GM12878 (cell line): ENCODE measurements around the gene ANKRD65. TPM values are rescaled to one million over a fixed set of nuclear protein-coding genes. Genes with fewer than 3 reads are reported as not detected.

Source experiments
- ATAC-seq: fragments of 200-7000 bp; cut with Tn5 transposase; 3 replicates; pipeline ENCODE4 v1.9.1; 2020; ENCODE audit warnings: mild to moderate bottlenecking, moderate library complexity
- BruUV-seq: library from RNA; stranded (reverse); fragments of 400-500 nt; replicated peaks from 2 replicates; lab custom pipeline; 2021; lab: Mats Ljungman, UMichigan
- CTCF ChIA-PET: fragments of 300-600 bp; sonication (Branson Sonifier 250); formaldehyde crosslinking; extraction: SDS; loops from one replicate; lab custom pipeline; 2021; ENCODE audit warnings: inconsistent platforms; lab: Yijun Ruan, JAX
- POLR2A ChIA-PET: fragments of 350-600 bp; formaldehyde crosslinking; extraction: SDS; loops from one replicate; lab custom pipeline; 2021; ENCODE audit warnings: inconsistent platforms; lab: Charles Lee
- RAD21 ChIA-PET: fragments of 300-600 bp; sonication (Branson Sonifier 250); formaldehyde crosslinking; loops from one replicate; lab custom pipeline; 2023; ENCODE audit warnings: antibody characterized with exemption; ENCODE audit not compliant: unreplicated experiment; lab: Charles Lee
- SMC1A ChIA-PET: fragments of 300-600 bp; sonication (Branson Sonifier 250); formaldehyde crosslinking; loops from one replicate; lab custom pipeline; 2023; ENCODE audit not compliant: unreplicated experiment, uncharacterized antibody; lab: Charles Lee
- DNase-seq: peaks from one replicate; pipeline ENCODE4 v3.0.0-alpha.2; 2011; ENCODE audit warnings: low read depth, low spot score
- FAIRE-seq: peaks from 3 replicates; lab custom pipeline; 2011; peaks lifted over from hg19 to GRCh38; lab: Jason Lieb, UNC
- H2AFZ ChIP-seq: 2 replicates; pipeline ENCODE4 v1.6.0; 2011; ENCODE audit warnings: low read depth, low read length, control low read depth; ENCODE audit not compliant: control insufficient read depth
- H3K27ac ChIP-seq: 2 replicates; pipeline ENCODE4 v1.5.1; 2011; ENCODE audit warnings: control low read depth; ENCODE audit not compliant: control insufficient read depth, insufficient read depth
- H3K27me3 ChIP-seq, 2 experiments: replicated peaks in 1 of 2; 2 replicates each; pipeline versions ENCODE4 v1.6.0 to v1.6.1; 2011; ENCODE audit warnings: low read length in 1 of 2; ENCODE audit not compliant: control insufficient read depth in 2 of 2, insufficient read depth in 2 of 2
- H3K36me3 ChIP-seq, 2 experiments: 2 replicates each; pipeline ENCODE4 v1.5.1; 2011; ENCODE audit warnings: low read length in 1 of 2; ENCODE audit not compliant: control insufficient read depth in 2 of 2, insufficient read depth in 2 of 2
- H3K4me1 ChIP-seq: 2 replicates; pipeline ENCODE4 v1.6.1; 2011; ENCODE audit warnings: mild to moderate bottlenecking, low read length, moderate library complexity, mixed read lengths; ENCODE audit not compliant: control insufficient read depth, insufficient read depth
- H3K4me2 ChIP-seq: 2 replicates; pipeline ENCODE4 v1.6.0; 2011; ENCODE audit warnings: control low read depth; ENCODE audit not compliant: control insufficient read depth, insufficient read depth
- H3K4me3 ChIP-seq: fragments of 200-600 bp; sonication (generic); 2 replicates; pipeline ENCODE4 v1.5.1; 2016
- H3K79me2 ChIP-seq: 2 replicates; pipeline ENCODE4 v1.6.0; 2011; ENCODE audit warnings: low read length; ENCODE audit not compliant: control insufficient read depth, insufficient read depth
- H3K9ac ChIP-seq: 2 replicates; pipeline ENCODE4 v1.8.0; 2011; ENCODE audit warnings: low read length, control low read depth, mixed read lengths; ENCODE audit not compliant: control insufficient read depth, insufficient read depth
- H3K9me3 ChIP-seq: replicated peaks from 3 replicates; pipeline ENCODE4 v1.5.1; 2011; ENCODE audit warnings: mild to moderate bottlenecking, low read length; ENCODE audit not compliant: control insufficient read depth, insufficient read depth
- H4K20me1 ChIP-seq: 2 replicates; pipeline ENCODE4 v1.6.0; 2011; ENCODE audit not compliant: control insufficient read depth, insufficient read depth
- ASH2L ChIP-seq: fragments of 300-600, 200-600 bp; sonication (generic); IDR thresholded peaks from 2 replicates; pipeline ENCODE4 v1.6.1; 2017; ENCODE audit warnings: low read depth, mild to moderate bottlenecking, borderline replicate concordance
- GABPA ChIP-seq: IDR thresholded peaks from 2 replicates; pipeline ENCODE4 v1.6.1; 2014; ENCODE audit warnings: antibody characterized with exemption, low read depth, mild to moderate bottlenecking, inconsistent platforms
- MEF2A ChIP-seq: IDR thresholded peaks from 2 replicates; pipeline ENCODE4 v1.6.1; 2011; ENCODE audit warnings: low read depth, mild to moderate bottlenecking, low read length, moderate library complexity; ENCODE audit not compliant: insufficient read depth
- SUZ12 ChIP-seq: fragments of 200-600 bp; sonication (generic); IDR thresholded peaks from one replicate; pipeline ENCODE4 v1.6.1; 2018; ENCODE audit warnings: antibody characterized with exemption, mild to moderate bottlenecking; ENCODE audit not compliant: unreplicated experiment
- WGBS: methylation state at CpG from one replicate; pipeline ENCODE4 v1.1.6; 2016; ENCODE audit warnings: low lambda C conversion rate; ENCODE audit not compliant: insufficient replicate concordance, insufficient coverage; ENCODE audit errors: missing lambda C conversion rate; 5-methylcytosine and 5-hydroxymethylcytosine counted together
- in situ Hi-C: fragments of 300-500 bp; cut with MboI; formaldehyde crosslinking; loops from 9 replicates; pipeline ENCODE4 v1.14.3; 2018; ENCODE audit warnings: mixed read lengths
- intact Hi-C: fragments of 100-400 bp; cut with micrococcal nuclease; formaldehyde crosslinking; loops from one replicate; pipeline ENCODE4 v1.14.2; 2022; ENCODE audit not compliant: unreplicated experiment
- polyA plus RNA-seq, 11 experiments: library from polyadenylated mRNA; depleted of rRNA in 4 of 11; unstranded in 6 of 11; stranded (reverse) in 5 of 11; fragments of >200 nt; fragmentation: Nextera tagmentation in 4 of 11; fragmentation: Illumina TruSeq in 1 of 11; extraction: Ambion mirVana in 4 of 11; extraction: Trizol in 1 of 11; gene quantifications; 1 replicate in 1 of 11; 2 replicates in 10 of 11; pipeline versions ENCODE4 v1.2.1 to v1.2.3, GENCODE V29; 2011 to 2016; ENCODE audit warnings: inconsistent platforms in 2 of 11, missing spikeins in 2 of 11, low read depth in 1 of 11
- total RNA-seq, 4 experiments: library from RNA; depleted of rRNA in 3 of 4; stranded (reverse); fragments of >200 nt in 3 of 4; fragmentation: Illumina TruSeq in 1 of 4; extraction: Trizol in 1 of 4; gene quantifications; 2 replicates each; pipeline versions ENCODE4 v1.2.1 to v1.2.3, GENCODE V29; 2013 to 2021
- TF ChIP-seq, protein P1 (sequence below): IDR thresholded peaks from 2 replicates; pipeline ENCODE4 v1.6.1; 2012; ENCODE audit warnings: improper control_type of control experiment, low read depth, low read length; ENCODE audit not compliant: insufficient replicate concordance
- TF ChIP-seq, protein P2 (sequence below): fragments of 450-650 bp; IDR thresholded peaks from 2 replicates; pipeline ENCODE4 v1.6.1; 2014; ENCODE audit warnings: mild to moderate bottlenecking

The ANKRD65 gene
- total and polyA plus RNA-seq, 10 of the 15 experiments (the other 5 are each of a cell fraction or from before 2014, with no cell fraction given): 0.05 to 2.8 (median 0.37) TPM

- Histone ChIP-seq H3K79me2 (peaks cover 3% of the 10 kb centered on the region; the same call in 1 of the 2 replicates), H2AFZ (no peak overlapping the region), H4K20me1 (no peaks in the 10 kb centered on the region), H3K27ac (no peak overlapping the region), H3K27me3 (no peaks in the 10 kb centered on the region), H3K36me3 (peaks cover 54 to 56% of the 10 kb centered on the region in 2 experiments)
- ChIA-PET RAD21 (no interaction called here), CTCF (interaction anchor here (1.6 kb wide), 1 partner anchor 19 kb away, joined by 7 read pairs; no protein-coding TSS in a partner anchor)
- BruUV-seq: no TSS peak
- in situ Hi-C loops: no loop called here
- over 99% methylated on average over 12 of the region's 12 CpGs for WGBS
- ATAC-seq: no peak
- no peak for TF ChIP-seq GABPA
- TF ChIP-seq MEF2A: no peak
- no peak for TF ChIP-seq SUZ12
- TF ChIP-seq, protein P1, sequence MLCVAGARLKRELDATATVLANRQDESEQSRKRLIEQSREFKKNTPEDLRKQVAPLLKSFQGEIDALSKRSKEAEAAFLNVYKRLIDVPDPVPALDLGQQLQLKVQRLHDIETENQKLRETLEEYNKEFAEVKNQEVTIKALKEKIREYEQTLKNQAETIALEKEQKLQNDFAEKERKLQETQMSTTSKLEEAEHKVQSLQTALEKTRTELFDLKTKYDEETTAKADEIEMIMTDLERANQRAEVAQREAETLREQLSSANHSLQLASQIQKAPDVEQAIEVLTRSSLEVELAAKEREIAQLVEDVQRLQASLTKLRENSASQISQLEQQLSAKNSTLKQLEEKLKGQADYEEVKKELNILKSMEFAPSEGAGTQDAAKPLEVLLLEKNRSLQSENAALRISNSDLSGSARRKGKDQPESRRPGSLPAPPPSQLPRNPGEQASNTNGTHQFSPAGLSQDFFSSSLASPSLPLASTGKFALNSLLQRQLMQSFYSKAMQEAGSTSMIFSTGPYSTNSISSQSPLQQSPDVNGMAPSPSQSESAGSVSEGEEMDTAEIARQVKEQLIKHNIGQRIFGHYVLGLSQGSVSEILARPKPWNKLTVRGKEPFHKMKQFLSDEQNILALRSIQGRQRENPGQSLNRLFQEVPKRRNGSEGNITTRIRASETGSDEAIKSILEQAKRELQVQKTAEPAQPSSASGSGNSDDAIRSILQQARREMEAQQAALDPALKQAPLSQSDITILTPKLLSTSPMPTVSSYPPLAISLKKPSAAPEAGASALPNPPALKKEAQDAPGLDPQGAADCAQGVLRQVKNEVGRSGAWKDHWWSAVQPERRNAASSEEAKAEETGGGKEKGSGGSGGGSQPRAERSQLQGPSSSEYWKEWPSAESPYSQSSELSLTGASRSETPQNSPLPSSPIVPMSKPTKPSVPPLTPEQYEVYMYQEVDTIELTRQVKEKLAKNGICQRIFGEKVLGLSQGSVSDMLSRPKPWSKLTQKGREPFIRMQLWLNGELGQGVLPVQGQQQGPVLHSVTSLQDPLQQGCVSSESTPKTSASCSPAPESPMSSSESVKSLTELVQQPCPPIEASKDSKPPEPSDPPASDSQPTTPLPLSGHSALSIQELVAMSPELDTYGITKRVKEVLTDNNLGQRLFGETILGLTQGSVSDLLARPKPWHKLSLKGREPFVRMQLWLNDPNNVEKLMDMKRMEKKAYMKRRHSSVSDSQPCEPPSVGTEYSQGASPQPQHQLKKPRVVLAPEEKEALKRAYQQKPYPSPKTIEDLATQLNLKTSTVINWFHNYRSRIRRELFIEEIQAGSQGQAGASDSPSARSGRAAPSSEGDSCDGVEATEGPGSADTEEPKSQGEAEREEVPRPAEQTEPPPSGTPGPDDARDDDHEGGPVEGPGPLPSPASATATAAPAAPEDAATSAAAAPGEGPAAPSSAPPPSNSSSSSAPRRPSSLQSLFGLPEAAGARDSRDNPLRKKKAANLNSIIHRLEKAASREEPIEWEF: no peak
- no peak for TF ChIP-seq ASH2L
- TF ChIP-seq, protein P2, sequence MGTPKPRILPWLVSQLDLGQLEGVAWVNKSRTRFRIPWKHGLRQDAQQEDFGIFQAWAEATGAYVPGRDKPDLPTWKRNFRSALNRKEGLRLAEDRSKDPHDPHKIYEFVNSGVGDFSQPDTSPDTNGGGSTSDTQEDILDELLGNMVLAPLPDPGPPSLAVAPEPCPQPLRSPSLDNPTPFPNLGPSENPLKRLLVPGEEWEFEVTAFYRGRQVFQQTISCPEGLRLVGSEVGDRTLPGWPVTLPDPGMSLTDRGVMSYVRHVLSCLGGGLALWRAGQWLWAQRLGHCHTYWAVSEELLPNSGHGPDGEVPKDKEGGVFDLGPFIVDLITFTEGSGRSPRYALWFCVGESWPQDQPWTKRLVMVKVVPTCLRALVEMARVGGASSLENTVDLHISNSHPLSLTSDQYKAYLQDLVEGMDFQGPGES: no peak
- TF ChIP-seq, all 136 proteins: peak for 0
- Histone ChIP-seq H3K4me3 (no peak overlapping the region), H3K9ac (no peak overlapping the region), H3K9me3 (no peaks in the 10 kb centered on the region), H3K4me2 (no peak overlapping the region), H3K4me1 (no peaks in the 10 kb centered on the region)
- DNase-seq (no peak), FAIRE-seq (no peak)
- ChIA-PET POLR2A (interaction anchor here (1.3 kb wide), 1 partner anchor 15 kb away, joined by 3 read pairs; the partner anchor contains the start of gene AURKAIP1), SMC1A (no interaction called here)
- intact Hi-C loops: no loop called here
These were observed 30.4 kb downstream of the ANKRD65 start for GRCh38 chr1:1390675-1391074.
